HEK293 (cell line): Measurements from ENCODE around the gene ARPC2.
A peak's percentile ranks its signal among the peaks of the same experiment; 100 is the strongest.

Source experiments
- EGR2 ChIP-seq: fragments of 450-650 bp; formaldehyde crosslinking; IDR thresholded peaks from 2 replicates; pipeline ENCODE4 v1.5.1; 2016; ENCODE audit warnings: low read depth, missing biosample characterization, missing genetic modification characterization
- KLF8 ChIP-seq: fragments of 450-650 bp; formaldehyde crosslinking; IDR thresholded peaks from 2 replicates; pipeline ENCODE4 v1.5.1; 2016; ENCODE audit warnings: missing biosample characterization, missing genetic modification characterization
- PATZ1 ChIP-seq: fragments of 450-650 bp; formaldehyde crosslinking; IDR thresholded peaks from 2 replicates; pipeline ENCODE4 v1.5.1; 2016; ENCODE audit warnings: missing biosample characterization, missing genetic modification characterization
- REST ChIP-seq: fragments of 450-650 bp; formaldehyde crosslinking; IDR thresholded peaks from 2 replicates; pipeline ENCODE4 v1.5.1; 2016; ENCODE audit warnings: missing biosample characterization, missing genetic modification characterization
- SALL2 ChIP-seq: fragments of 450-650 bp; formaldehyde crosslinking; IDR thresholded peaks from 2 replicates; pipeline ENCODE4 v1.5.0; 2017; ENCODE audit warnings: missing biosample characterization, mild to moderate bottlenecking, missing genetic modification characterization, borderline replicate concordance
- YY1 ChIP-seq: fragments of 450-650 bp; formaldehyde crosslinking; IDR thresholded peaks from 2 replicates; pipeline ENCODE4 v1.5.1; 2018; ENCODE audit warnings: missing biosample characterization, missing genetic modification characterization
- YY2 ChIP-seq: fragments of 450-650 bp; formaldehyde crosslinking; IDR thresholded peaks from 2 replicates; pipeline ENCODE4 v1.5.1; 2016; ENCODE audit warnings: missing biosample characterization, missing genetic modification characterization
- ZBTB17 ChIP-seq: fragments of 450-650 bp; formaldehyde crosslinking; IDR thresholded peaks from 2 replicates; pipeline ENCODE4 v1.5.1; 2016; ENCODE audit warnings: missing biosample characterization, missing genetic modification characterization
- ZBTB26 ChIP-seq: fragments of 450-650 bp; formaldehyde crosslinking; optimal IDR thresholded peaks from 2 replicates; pipeline ENCODE3; 2016; ENCODE audit warnings: missing biosample characterization, mild to moderate bottlenecking, missing genetic modification characterization
- ZBTB8A ChIP-seq: fragments of 450-650 bp; formaldehyde crosslinking; IDR thresholded peaks from 2 replicates; pipeline ENCODE4 v1.5.1; 2016; ENCODE audit warnings: missing biosample characterization, missing genetic modification characterization
- ZFP37 ChIP-seq: fragments of 450-650 bp; formaldehyde crosslinking; IDR thresholded peaks from 2 replicates; pipeline ENCODE4 v1.5.1; 2016; ENCODE audit warnings: missing biosample characterization, missing genetic modification characterization
- ZFP41 ChIP-seq: fragments of 450-650 bp; formaldehyde crosslinking; IDR thresholded peaks from 2 replicates; pipeline ENCODE4 v1.5.1; 2016; ENCODE audit warnings: missing biosample characterization, missing genetic modification characterization, borderline replicate concordance
- ZNF24 ChIP-seq: fragments of 450-650 bp; formaldehyde crosslinking; IDR thresholded peaks from 2 replicates; pipeline ENCODE4 v1.5.1; 2016; ENCODE audit warnings: missing biosample characterization, missing genetic modification characterization
- ZNF311 ChIP-seq: fragments of 450-650 bp; formaldehyde crosslinking; IDR thresholded peaks from 2 replicates; pipeline ENCODE4 v1.5.1; 2017; ENCODE audit warnings: missing biosample characterization, missing genetic modification characterization, borderline replicate concordance
- ZNF335 ChIP-seq: fragments of 450-650 bp; formaldehyde crosslinking; conservative IDR thresholded peaks from 2 replicates; pipeline ENCODE4 v1.5.1; 2016; ENCODE audit warnings: missing biosample characterization, missing genetic modification characterization
- ZNF341 ChIP-seq: fragments of 450-650 bp; formaldehyde crosslinking; IDR thresholded peaks from 2 replicates; pipeline ENCODE4; 2016; ENCODE audit warnings: low read depth, missing biosample characterization, missing genetic modification characterization
- ZNF530 ChIP-seq: fragments of 450-650 bp; formaldehyde crosslinking; IDR thresholded peaks from 2 replicates; pipeline ENCODE4 v1.5.1; 2016; ENCODE audit warnings: low read depth, missing biosample characterization, missing genetic modification characterization
- ZNF580 ChIP-seq: fragments of 450-650 bp; formaldehyde crosslinking; IDR thresholded peaks from 2 replicates; pipeline ENCODE4 v1.5.1; 2016; ENCODE audit warnings: missing biosample characterization, missing genetic modification characterization
- ZNF76 ChIP-seq: fragments of 450-650 bp; formaldehyde crosslinking; IDR thresholded peaks from 2 replicates; pipeline ENCODE4; 2016; ENCODE audit warnings: low read depth, missing biosample characterization, missing genetic modification characterization, borderline replicate concordance
- ZNF768 ChIP-seq: fragments of 450-650 bp; formaldehyde crosslinking; IDR thresholded peaks from 2 replicates; pipeline ENCODE4 v1.5.1; 2018; ENCODE audit warnings: missing biosample characterization, mild to moderate bottlenecking, missing genetic modification characterization
- TF ChIP-seq, protein P1 (sequence below): sonication (generic); formaldehyde crosslinking; IDR thresholded peaks from 2 replicates; pipeline ENCODE4 v1.8.1; 2022; ENCODE audit warnings: mild to moderate bottlenecking, moderate library complexity, missing genetic modification reagents
- TF ChIP-seq, protein P2 (sequence below): fragments of 450-650 bp; formaldehyde crosslinking; IDR thresholded peaks from 2 replicates; pipeline ENCODE4 v1.5.1; 2016; ENCODE audit warnings: missing biosample characterization, missing genetic modification characterization

The ARPC2 gene

GRCh38 chr2:218269900-218270720, 53.1 kb downstream of the ARPC2 start, which contains the start of the genes AAMP and PNKD (continued):
- TF ChIP-seq YY2 (tag by site-specific recombination) (peak; percentile 87), ZBTB8A (tag by site-specific recombination) (peak; percentile 15; the same call in 1 of the 2 replicates), ZNF335 (tag by site-specific recombination) (peak; percentile 86), ZNF311 (no peak), ZBTB26 (tag by site-specific recombination) (peak; percentile 79), KLF8 (tag by site-specific recombination) (peak; percentile 94), ZNF580 (0 out of 2 replicates have a peak, but pooled peaks have one; percentile 66), ZFP37 (0 out of 2 replicates have a peak, but pooled peaks have one; percentile 7), REST (tag by site-specific recombination) (peak; percentile 12; the same call in 1 of the 2 replicates), ZFP41 (tag by site-specific recombination) (no peak), ZNF76 (tag by site-specific recombination) (peak; percentile 98), YY1 (peak; percentile 87), ZNF530 (tag by site-specific recombination) (no peak), PATZ1 (tag by site-specific recombination) (peak; percentile 86), ZBTB17 (tag by site-specific recombination) (peak; percentile 91), ZNF768 (tag by site-specific recombination) (no peak), ZNF24 (tag by site-specific recombination) (peak; percentile 54; the same call in 1 of the 2 replicates), SALL2 (tag by site-specific recombination) (no peak), EGR2 (tag by site-specific recombination) (peak; percentile 60), ZNF341 (tag by site-specific recombination) (peak; percentile 61)
- TF ChIP-seq, protein P1, sequence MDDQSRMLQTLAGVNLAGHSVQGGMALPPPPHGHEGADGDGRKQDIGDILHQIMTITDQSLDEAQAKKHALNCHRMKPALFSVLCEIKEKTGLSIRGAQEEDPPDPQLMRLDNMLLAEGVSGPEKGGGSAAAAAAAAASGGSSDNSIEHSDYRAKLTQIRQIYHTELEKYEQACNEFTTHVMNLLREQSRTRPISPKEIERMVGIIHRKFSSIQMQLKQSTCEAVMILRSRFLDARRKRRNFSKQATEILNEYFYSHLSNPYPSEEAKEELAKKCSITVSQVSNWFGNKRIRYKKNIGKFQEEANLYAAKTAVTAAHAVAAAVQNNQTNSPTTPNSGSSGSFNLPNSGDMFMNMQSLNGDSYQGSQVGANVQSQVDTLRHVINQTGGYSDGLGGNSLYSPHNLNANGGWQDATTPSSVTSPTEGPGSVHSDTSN: peak; percentile 98
- TF ChIP-seq, protein P2, sequence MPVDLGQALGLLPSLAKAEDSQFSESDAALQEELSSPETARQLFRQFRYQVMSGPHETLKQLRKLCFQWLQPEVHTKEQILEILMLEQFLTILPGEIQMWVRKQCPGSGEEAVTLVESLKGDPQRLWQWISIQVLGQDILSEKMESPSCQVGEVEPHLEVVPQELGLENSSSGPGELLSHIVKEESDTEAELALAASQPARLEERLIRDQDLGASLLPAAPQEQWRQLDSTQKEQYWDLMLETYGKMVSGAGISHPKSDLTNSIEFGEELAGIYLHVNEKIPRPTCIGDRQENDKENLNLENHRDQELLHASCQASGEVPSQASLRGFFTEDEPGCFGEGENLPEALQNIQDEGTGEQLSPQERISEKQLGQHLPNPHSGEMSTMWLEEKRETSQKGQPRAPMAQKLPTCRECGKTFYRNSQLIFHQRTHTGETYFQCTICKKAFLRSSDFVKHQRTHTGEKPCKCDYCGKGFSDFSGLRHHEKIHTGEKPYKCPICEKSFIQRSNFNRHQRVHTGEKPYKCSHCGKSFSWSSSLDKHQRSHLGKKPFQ (tag by site-specific recombination): 0 out of 2 replicates have a peak, but pooled peaks have one; percentile 39
